ENCODE results near the gene PRRT4.

Gene PRRT4

GRCh38 chr7:128343554-128344430 is 17.7 kb downstream of the PRRT4 start, which contains the start of gene RBM28:
TSS of gene RBM28 (minus strand) at chr7:128343908. CDS start at chr7:128343793, 115 bp downstream.
- DNase-seq = peak; percentile 83 to 85

GRCh38 chr7:128341733-128342132 is 19.8 kb downstream of the PRRT4 start:
- no peak for DNase-seq

GRCh38 chr7:128335730-128336129 is 25.8 kb downstream of the PRRT4 start:
- no peak for DNase-seq

GRCh38 chr7:128324368-128324680 is 37.2 kb downstream of the PRRT4 start:
- DNase-seq = no peak

GRCh38 chr7:128323459-128324367 is 37.8 kb downstream of the PRRT4 start:
- DNase-seq = no peak

- no peak for DNase-seq
Observed at GRCh38 chr7:128323040-128323439, 38.5 kb downstream of the PRRT4 start.

- DNase-seq = no peak
Observed at GRCh38 chr7:128322040-128322643, 39.3 kb downstream of the PRRT4 start.

- no peak for DNase-seq
Observed at GRCh38 chr7:128321044-128321422, 40.5 kb downstream of the PRRT4 start.

- no peak for DNase-seq
Observed at GRCh38 chr7:128318691-128319090, 42.8 kb downstream of the PRRT4 start.

GRCh38 chr7:128311013-128311412 is 50.5 kb downstream of the PRRT4 start:
- no peak for DNase-seq

GRCh38 chr7:128310499-128310898 is 51.0 kb downstream of the PRRT4 start:
- no peak for DNase-seq

- no peak for DNase-seq
Observed at GRCh38 chr7:128309976-128310375, 51.5 kb downstream of the PRRT4 start.

- DNase-seq = no peak
Observed at GRCh38 chr7:128309124-128309523, 52.4 kb downstream of the PRRT4 start.

- DNase-seq = no peak
Observed at GRCh38 chr7:128307061-128307460, 54.4 kb downstream of the PRRT4 start.

- no peak for DNase-seq
Observed at GRCh38 chr7:128304212-128304611, 57.3 kb downstream of the PRRT4 start.

GRCh38 chr7:128303643-128304042 is 57.8 kb downstream of the PRRT4 start:
- no peak for DNase-seq

- no peak for DNase-seq
Observed at GRCh38 chr7:128303133-128303532, 58.4 kb downstream of the PRRT4 start.

GRCh38 chr7:128302139-128302538 is 59.4 kb downstream of the PRRT4 start:
- DNase-seq = no peak

Measured in stimulated activated CD4-positive, alpha-beta T cell treated with anti-CD3 and anti-CD28 coated beads, Interleukin-2, amount 100 ng/mL, for 24 hours (primary cell).